Testis (tissue), 2 donors: ENCODE results near the gene MAML3.

Experiments
- CTCF ChIP-seq, 3 experiments: fragments of 450-650 bp in 2 of 3; fragments of 200-600 bp in 1 of 3; sonication (generic) in 1 of 3; IDR thresholded peaks; one replicate each; pipeline ENCODE4 v1.5.1; 2016 to 2019; ENCODE audit warnings: antibody characterized with exemption in 3 of 3, mild to moderate bottlenecking in 2 of 3, moderate library complexity in 1 of 3
- POLR2A ChIP-seq: fragments of 450-650 bp; IDR thresholded peaks from one replicate; pipeline ENCODE4 v1.6.1; 2017; ENCODE audit warnings: antibody characterized with exemption, mild to moderate bottlenecking, moderate library complexity

GRCh38 chr4:139694522-139695107, 459.4 kb downstream of the MAML3 start:
- TF ChIP-seq CTCF (IDR thresholded peaks at IDR 0.05) (no peak), POLR2A (no peak)
